Osteocyte (in vitro differentiated cells): ENCODE results near the gene DOLPP1. TPM values are rescaled to one million over a fixed set of nuclear protein-coding genes. Genes with fewer than 3 reads are reported as not detected.
"Not testable (repeated sequence)": the region's sequence is repeated elsewhere in the genome, so short reads cannot be mapped to it uniquely, and the experiment has no call there.

ENCODE experiments used
- DNase-seq: peaks from one replicate; pipeline ENCODE4 v3.0.0; 2021; ENCODE audit warnings: mixed read lengths; ENCODE audit not compliant: unreplicated experiment; ENCODE audit errors: extremely low spot score
- H3K27ac Mint-ChIP-seq: one replicate; pipeline ENCODE4 v1.8.0; 2021; ENCODE audit warnings: mild to moderate bottlenecking, mixed read lengths; ENCODE audit not compliant: unreplicated experiment
- H3K27me3 Mint-ChIP-seq: one replicate; pipeline ENCODE4 v1.8.0; 2021; ENCODE audit warnings: mixed read lengths; ENCODE audit not compliant: unreplicated experiment
- H3K36me3 Mint-ChIP-seq: one replicate; pipeline ENCODE4 v1.8.0; 2021; ENCODE audit warnings: mixed read lengths; ENCODE audit not compliant: unreplicated experiment
- H3K4me1 Mint-ChIP-seq: one replicate; pipeline ENCODE4 v1.8.0; 2021; ENCODE audit warnings: mixed read lengths; ENCODE audit not compliant: unreplicated experiment
- H3K4me3 Mint-ChIP-seq: one replicate; pipeline ENCODE4 v1.8.0; 2021; ENCODE audit warnings: mild to moderate bottlenecking, moderate library complexity, mixed read lengths; ENCODE audit not compliant: unreplicated experiment
- H3K9me3 Mint-ChIP-seq: one replicate; pipeline ENCODE4 v1.8.0; 2021; ENCODE audit warnings: mixed read lengths; ENCODE audit not compliant: unreplicated experiment
- total RNA-seq: library from RNA; stranded (reverse); gene quantifications from 2 replicates; pipeline ENCODE4 v1.2.1, GENCODE V29; 2021
- TF ChIP-seq, protein P1 (sequence below): fragments of 200-600 bp; sonication (generic); IDR thresholded peaks from 2 replicates; pipeline ENCODE4 v1.5.0; 2021; ENCODE audit warnings: antibody characterized with exemption, mild to moderate bottlenecking, moderate library complexity

The DOLPP1 gene
- total RNA-seq, 1 donor from 2014 or later, result 13.3 TPM

DNA sequence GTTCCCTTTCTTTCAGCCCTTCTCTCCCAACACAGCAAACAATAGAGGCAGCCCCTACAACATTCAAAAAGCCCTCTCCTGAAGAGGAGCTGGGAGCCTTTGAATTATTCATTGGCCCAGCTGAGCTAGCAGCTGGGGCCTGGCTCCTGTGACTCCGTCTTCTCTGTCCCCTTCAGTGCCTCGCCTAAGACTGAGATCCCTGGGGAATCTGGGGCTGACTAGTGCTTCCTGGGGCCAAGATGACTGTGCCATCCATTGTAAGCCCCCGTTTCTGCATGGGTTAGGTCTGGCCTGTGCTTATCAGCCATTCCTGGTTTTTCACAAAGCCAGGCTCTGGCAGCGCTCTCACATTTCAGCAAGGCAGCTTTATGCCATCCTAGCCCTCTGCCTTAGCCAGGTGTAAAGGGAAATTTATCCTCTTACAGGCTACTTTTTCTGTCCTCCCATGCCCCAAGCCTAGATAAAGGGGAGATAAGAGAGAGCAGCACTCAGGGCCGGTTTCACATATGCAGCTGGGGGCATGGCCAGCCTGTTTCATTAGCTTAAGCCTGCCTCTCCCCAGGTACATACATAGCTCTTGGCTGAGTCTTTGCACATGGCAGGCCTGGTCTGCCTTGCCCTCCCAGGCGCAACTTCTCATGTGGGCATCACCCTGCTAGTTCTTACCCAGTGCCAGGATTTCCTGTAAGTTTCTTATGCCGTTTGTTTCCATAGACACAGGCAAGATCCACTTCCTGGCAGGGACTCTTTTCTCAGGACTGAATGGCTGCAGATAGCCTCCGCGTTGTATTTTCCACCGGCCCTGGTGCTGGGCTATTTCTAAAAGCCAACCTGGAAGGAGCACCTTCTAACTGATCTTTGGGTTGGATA lies 46.1 kb downstream of the DOLPP1 start:
- TF ChIP-seq, protein P1, sequence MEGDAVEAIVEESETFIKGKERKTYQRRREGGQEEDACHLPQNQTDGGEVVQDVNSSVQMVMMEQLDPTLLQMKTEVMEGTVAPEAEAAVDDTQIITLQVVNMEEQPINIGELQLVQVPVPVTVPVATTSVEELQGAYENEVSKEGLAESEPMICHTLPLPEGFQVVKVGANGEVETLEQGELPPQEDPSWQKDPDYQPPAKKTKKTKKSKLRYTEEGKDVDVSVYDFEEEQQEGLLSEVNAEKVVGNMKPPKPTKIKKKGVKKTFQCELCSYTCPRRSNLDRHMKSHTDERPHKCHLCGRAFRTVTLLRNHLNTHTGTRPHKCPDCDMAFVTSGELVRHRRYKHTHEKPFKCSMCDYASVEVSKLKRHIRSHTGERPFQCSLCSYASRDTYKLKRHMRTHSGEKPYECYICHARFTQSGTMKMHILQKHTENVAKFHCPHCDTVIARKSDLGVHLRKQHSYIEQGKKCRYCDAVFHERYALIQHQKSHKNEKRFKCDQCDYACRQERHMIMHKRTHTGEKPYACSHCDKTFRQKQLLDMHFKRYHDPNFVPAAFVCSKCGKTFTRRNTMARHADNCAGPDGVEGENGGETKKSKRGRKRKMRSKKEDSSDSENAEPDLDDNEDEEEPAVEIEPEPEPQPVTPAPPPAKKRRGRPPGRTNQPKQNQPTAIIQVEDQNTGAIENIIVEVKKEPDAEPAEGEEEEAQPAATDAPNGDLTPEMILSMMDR, result no peak
- H3K9me3 Mint-ChIP-seq, result no peaks in the 10 kb centered on the region
- no peak for DNase-seq
- peaks cover 22% of the 10 kb centered on the region for H3K4me1 Mint-ChIP-seq
- peaks cover 29% of the 10 kb centered on the region for H3K36me3 Mint-ChIP-seq
- H3K27me3 Mint-ChIP-seq, result no peaks in the 10 kb centered on the region
- H3K27ac Mint-ChIP-seq, result peak overlapping the region; percentile 41
- no peak overlapping the region for H3K4me3 Mint-ChIP-seq

DNA sequence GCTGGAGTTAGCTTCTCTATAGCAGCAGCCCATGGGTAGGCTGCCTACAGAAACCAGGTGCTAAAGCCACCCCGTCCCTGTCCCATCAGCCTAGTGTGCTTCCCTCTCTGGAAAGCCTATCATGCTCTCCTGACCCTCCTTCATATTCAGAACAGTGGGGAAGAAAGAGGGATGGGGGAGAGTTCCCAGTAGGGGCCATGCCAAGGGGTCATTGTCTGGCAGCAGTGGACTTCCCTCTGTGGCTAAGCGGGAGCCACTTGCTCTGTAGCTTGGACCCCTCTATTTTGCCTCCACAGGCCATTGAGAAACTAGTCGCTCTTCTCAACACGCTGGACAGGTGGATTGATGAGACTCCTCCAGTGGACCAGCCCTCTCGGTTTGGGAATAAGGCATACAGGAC lies 47.8 kb downstream of the DOLPP1 start:
- Mint-ChIP-seq H3K27ac (no peak overlapping the region), H3K4me3 (no peak overlapping the region), H3K4me1 (peaks cover 31% of the 10 kb centered on the region), H3K27me3 (no peaks in the 10 kb centered on the region), H3K9me3 (no peaks in the 10 kb centered on the region), H3K36me3 (peaks cover 26% of the 10 kb centered on the region)
- TF ChIP-seq, protein P1, result no peak
- DNase-seq, result no peak

DNA sequence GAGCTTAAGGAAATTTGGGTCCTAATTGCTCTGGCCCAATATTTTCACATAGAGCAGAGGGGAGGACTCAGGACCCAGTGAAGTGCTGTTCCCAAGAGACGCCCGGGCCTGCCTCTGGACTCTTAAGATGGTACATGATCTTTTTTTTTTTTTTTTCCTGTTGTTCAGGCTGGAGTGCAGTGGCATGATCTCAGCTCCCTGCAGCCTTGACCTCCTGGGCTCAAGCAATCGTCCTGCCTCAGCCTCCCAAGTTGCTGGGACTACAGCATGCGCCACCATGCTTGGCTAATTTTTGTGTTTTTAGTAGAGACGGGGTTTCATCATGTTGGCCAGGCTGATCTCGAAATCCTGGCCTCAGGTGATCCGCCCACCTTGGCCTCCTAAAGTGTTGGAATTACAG lies 49.4 kb downstream of the DOLPP1 start:
- Mint-ChIP-seq H3K36me3 (peaks cover 25% of the 10 kb centered on the region), H3K4me1 (peaks cover 27% of the 10 kb centered on the region)
- not testable (repeated sequence) for H3K27me3 Mint-ChIP-seq, H3K9me3 Mint-ChIP-seq, DNase-seq, H3K27ac Mint-ChIP-seq, H3K4me3 Mint-ChIP-seq

DNA sequence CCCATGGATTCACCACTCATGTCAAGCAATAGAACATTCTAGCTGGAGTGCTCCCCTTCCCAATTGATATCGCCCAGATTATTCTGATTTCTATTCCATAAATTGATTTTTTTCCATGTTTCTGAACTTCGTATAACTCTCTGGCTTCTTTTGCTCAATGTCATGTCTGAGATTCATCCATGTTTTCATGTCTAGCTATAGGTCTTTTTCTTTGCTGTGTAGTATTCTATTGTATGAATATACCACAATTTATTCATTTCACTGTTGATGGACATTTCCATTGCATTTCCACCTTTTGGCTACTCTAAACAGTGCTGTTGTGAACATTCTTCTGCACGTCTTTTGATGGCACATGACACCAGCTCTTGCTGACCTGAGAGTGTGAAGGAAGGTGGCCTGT lies 49.9 kb downstream of the DOLPP1 start:
- Mint-ChIP-seq H3K36me3 (peaks cover 26% of the 10 kb centered on the region), H3K4me3 (no peak overlapping the region), H3K27me3 (no peaks in the 10 kb centered on the region), H3K27ac (no peak overlapping the region), H3K4me1 (peaks cover 23% of the 10 kb centered on the region), H3K9me3 (no peaks in the 10 kb centered on the region)
- DNase-seq, result no peak
- TF ChIP-seq, protein P1, result no peak

DNA sequence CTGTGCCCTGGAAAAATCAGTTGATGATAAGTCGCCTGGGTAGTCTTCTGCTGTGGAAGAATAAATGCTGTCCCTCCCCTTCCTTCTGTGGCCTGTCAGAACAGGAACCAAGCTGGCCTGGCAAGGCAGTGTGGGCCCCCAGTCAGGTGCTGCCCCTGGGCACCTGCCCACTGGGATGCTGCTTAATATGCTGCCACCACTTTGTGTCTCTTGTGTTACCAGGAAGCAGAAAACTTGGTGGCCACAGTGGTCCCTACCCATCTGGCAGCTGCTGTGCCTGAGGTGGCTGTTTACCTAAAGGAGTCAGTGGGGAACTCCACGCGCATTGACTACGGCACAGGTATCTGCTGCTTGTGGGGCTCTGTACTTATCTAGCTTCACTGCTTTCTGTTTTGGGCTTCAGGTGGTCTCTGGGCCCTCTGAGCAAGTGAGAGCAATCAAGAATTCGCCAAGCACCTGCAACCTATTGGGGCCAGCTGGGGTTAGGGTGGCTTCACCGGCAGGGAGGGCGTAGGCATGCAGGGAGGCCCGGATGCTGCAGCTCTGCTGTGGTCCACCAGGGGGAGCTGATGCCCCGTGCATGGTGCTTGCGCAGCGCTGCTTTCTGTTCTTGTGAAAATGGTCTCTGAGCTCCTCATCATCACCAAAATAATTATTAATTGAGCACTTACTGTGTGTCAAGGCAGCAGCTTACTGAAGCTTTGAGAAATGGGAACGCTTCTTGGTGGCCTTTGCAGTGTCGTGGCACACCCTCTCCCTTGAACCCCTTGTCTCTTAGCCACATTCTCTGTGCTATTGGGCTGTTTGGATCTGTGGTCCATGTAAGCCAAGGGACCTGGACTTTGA lies 50.6 kb downstream of the DOLPP1 start:
- Mint-ChIP-seq H3K27ac (no peak overlapping the region), H3K9me3 (no peaks in the 10 kb centered on the region), H3K27me3 (no peaks in the 10 kb centered on the region), H3K4me3 (no peak overlapping the region), H3K4me1 (peaks cover 19% of the 10 kb centered on the region), H3K36me3 (peaks cover 25% of the 10 kb centered on the region)
- TF ChIP-seq, protein P1, result peak; percentile 98
- DNase-seq, result peak; percentile 92
